HL-60 (cell line): ENCODE measurements around the gene PLXNB2.

Source experiments
- CTCF ChIP-seq: IDR thresholded peaks from one replicate; pipeline ENCODE4 v1.5.1; 2011; ENCODE audit warnings: low read length, control low read depth, inconsistent platforms; ENCODE audit not compliant: insufficient read depth
- GABPA ChIP-seq: IDR thresholded peaks from 2 replicates; pipeline ENCODE4 v1.6.1; 2012; ENCODE audit warnings: low read depth
- POLR2AphosphoS5 ChIP-seq: IDR thresholded peaks from 2 replicates; pipeline ENCODE4 v1.6.1; 2012; ENCODE audit warnings: low read depth
- SPI1 ChIP-seq: IDR thresholded peaks from 2 replicates; pipeline ENCODE4 v1.6.1; 2012; ENCODE audit warnings: low read depth, mild to moderate bottlenecking, borderline replicate concordance
- TF ChIP-seq, protein P1 (sequence below): IDR thresholded peaks from 2 replicates; pipeline ENCODE4 v1.6.1; 2012; ENCODE audit warnings: low read depth; ENCODE audit not compliant: insufficient replicate concordance

GRCh38 chr22:50356186-50356585 lies 48.7 kb upstream of the PLXNB2 start:
- TF ChIP-seq CTCF (no peak), GABPA (no peak), POLR2AphosphoS5 (no peak), SPI1 (no peak)
- TF ChIP-seq, protein P1, sequence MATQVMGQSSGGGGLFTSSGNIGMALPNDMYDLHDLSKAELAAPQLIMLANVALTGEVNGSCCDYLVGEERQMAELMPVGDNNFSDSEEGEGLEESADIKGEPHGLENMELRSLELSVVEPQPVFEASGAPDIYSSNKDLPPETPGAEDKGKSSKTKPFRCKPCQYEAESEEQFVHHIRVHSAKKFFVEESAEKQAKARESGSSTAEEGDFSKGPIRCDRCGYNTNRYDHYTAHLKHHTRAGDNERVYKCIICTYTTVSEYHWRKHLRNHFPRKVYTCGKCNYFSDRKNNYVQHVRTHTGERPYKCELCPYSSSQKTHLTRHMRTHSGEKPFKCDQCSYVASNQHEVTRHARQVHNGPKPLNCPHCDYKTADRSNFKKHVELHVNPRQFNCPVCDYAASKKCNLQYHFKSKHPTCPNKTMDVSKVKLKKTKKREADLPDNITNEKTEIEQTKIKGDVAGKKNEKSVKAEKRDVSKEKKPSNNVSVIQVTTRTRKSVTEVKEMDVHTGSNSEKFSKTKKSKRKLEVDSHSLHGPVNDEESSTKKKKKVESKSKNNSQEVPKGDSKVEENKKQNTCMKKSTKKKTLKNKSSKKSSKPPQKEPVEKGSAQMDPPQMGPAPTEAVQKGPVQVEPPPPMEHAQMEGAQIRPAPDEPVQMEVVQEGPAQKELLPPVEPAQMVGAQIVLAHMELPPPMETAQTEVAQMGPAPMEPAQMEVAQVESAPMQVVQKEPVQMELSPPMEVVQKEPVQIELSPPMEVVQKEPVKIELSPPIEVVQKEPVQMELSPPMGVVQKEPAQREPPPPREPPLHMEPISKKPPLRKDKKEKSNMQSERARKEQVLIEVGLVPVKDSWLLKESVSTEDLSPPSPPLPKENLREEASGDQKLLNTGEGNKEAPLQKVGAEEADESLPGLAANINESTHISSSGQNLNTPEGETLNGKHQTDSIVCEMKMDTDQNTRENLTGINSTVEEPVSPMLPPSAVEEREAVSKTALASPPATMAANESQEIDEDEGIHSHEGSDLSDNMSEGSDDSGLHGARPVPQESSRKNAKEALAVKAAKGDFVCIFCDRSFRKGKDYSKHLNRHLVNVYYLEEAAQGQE = no peak
